A673 (cell line): ENCODE data around the gene TCERG1L.

Experiments
- EZH2 ChIP-seq: fragments of 200-600 bp; sonication (generic); IDR thresholded peaks from 2 replicates; pipeline ENCODE4 v1.6.1; 2017; ENCODE audit warnings: borderline replicate concordance, low read depth, mild to moderate bottlenecking, mixed read lengths, antibody characterized with exemption, low read length; ENCODE audit not compliant: poor library complexity, severe bottlenecking
- TF ChIP-seq, protein P1 (sequence below): fragments of 300-800, 200-600 bp; sonication (generic); conservative IDR thresholded peaks from 2 replicates; pipeline ENCODE4 v1.5.1; 2017; ENCODE audit warnings: low read depth, mild to moderate bottlenecking, antibody characterized with exemption, low read length, moderate library complexity, mixed read lengths

DNA sequence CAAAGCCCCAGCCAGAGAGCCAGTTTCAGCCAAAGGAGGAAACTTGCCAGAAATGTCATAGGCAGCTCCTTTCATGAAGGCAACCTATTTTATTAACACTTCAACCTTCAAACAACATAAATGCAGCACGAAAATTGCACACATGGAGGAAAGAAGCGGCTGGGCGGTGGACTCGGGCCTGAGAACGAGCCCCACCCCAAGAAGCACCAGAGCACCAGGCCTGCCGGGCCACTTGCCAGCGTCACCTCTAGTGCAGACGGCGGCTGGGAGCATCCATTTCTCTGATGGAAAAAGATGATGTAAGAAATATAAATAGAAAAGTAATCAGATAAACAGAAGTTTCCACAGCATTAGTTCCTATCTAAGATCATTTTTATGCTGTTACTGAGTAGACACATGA lies 100.0 kb downstream of the TCERG1L start:
- TF ChIP-seq, protein P1, sequence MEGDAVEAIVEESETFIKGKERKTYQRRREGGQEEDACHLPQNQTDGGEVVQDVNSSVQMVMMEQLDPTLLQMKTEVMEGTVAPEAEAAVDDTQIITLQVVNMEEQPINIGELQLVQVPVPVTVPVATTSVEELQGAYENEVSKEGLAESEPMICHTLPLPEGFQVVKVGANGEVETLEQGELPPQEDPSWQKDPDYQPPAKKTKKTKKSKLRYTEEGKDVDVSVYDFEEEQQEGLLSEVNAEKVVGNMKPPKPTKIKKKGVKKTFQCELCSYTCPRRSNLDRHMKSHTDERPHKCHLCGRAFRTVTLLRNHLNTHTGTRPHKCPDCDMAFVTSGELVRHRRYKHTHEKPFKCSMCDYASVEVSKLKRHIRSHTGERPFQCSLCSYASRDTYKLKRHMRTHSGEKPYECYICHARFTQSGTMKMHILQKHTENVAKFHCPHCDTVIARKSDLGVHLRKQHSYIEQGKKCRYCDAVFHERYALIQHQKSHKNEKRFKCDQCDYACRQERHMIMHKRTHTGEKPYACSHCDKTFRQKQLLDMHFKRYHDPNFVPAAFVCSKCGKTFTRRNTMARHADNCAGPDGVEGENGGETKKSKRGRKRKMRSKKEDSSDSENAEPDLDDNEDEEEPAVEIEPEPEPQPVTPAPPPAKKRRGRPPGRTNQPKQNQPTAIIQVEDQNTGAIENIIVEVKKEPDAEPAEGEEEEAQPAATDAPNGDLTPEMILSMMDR = no peak
- no peak for TF ChIP-seq EZH2
